Measurements from ENCODE around the gene NFYA. TPM values are rescaled to one million over a fixed set of nuclear protein-coding genes. Genes with fewer than 3 reads are reported as not detected.

Gene NFYA
- total and polyA plus RNA-seq, 2 of the 13 experiments (the other 11 are each of a cell fraction or from before 2014, with no cell fraction given) = 16.0 to 22.9 TPM

GRCh38 chr6:41073203-41073967, 611 bp downstream of the NFYA start (continued):
- TF ChIP-seq DNMT3B (CRISPR knock-in tag; conservative IDR thresholded peaks at IDR 0.05) (peak; percentile 52; the same call in 1 of the 2 replicates), ZNF775 (CRISPR knock-in tag; IDR thresholded peaks at IDR 0.05; ENCODE audit: borderline replicate concordance) (no peak; the same call in 1 of the 2 replicates), ZC3H4 (CRISPR knock-in tag; IDR thresholded peaks at IDR 0.05; ENCODE audit: borderline replicate concordance) (0 out of 2 replicates have a peak, but pooled peaks have one; percentile 59), ZSCAN22 (CRISPR knock-in tag; IDR thresholded peaks at IDR 0.05) (no peak), GATA4 (IDR thresholded peaks at IDR 0.05; ENCODE audit: borderline replicate concordance, low read depth) (no peak; the same call in 1 of the 2 replicates), ATF2 (CRISPR knock-in tag; IDR thresholded peaks at IDR 0.05) (no peak; the same call in none of the 2 replicates), GTF2F1 (IDR thresholded peaks at IDR 0.05; ENCODE audit: low read length) (no peak), RXRB (CRISPR knock-in tag; IDR thresholded peaks at IDR 0.05; ENCODE audit: borderline replicate concordance) (no peak), PHF21A (CRISPR knock-in tag; IDR thresholded peaks at IDR 0.05) (no peak; the same call in 1 of the 2 replicates), ARHGAP35 (CRISPR knock-in tag; IDR thresholded peaks at IDR 0.05; ENCODE audit: borderline replicate concordance) (peak; percentile 63; the same call in 1 of the 2 replicates), PLSCR1 (CRISPR knock-in tag; IDR thresholded peaks at IDR 0.05; ENCODE audit: borderline replicate concordance) (no peak), THYN1 (CRISPR knock-in tag; IDR thresholded peaks at IDR 0.05; ENCODE audit: borderline replicate concordance, low read depth) (no peak), ZSCAN31 (CRISPR knock-in tag; IDR thresholded peaks at IDR 0.05; ENCODE audit: low read depth) (no peak), MTF1 (CRISPR knock-in tag; IDR thresholded peaks at IDR 0.05) (no peak), ATF3 (CRISPR knock-in tag; IDR thresholded peaks at IDR 0.05) (no peak), SAP130 (CRISPR knock-in tag; IDR thresholded peaks at IDR 0.05; ENCODE audit: low read depth) (peak; percentile 91), FOSL1 (CRISPR knock-in tag; IDR thresholded peaks at IDR 0.05; ENCODE audit: borderline replicate concordance) (peak; percentile 49; the same call in 1 of the 2 replicates), YEATS2 (CRISPR knock-in tag; IDR thresholded peaks at IDR 0.05; ENCODE audit: borderline replicate concordance) (no peak; the same call in 1 of the 2 replicates), CHD2 (IDR thresholded peaks at IDR 0.05; ENCODE audit: low read depth, low read length) (peak; percentile 54; the same call in 1 of the 2 replicates), NR2F2 (IDR thresholded peaks at IDR 0.05; ENCODE audit: borderline replicate concordance, low read depth) (no peak; the same call in 1 of the 2 replicates), NPAS2 (CRISPR knock-in tag; IDR thresholded peaks at IDR 0.05; ENCODE audit: borderline replicate concordance) (no peak; the same call in 1 of the 2 replicates), THAP7 (CRISPR knock-in tag; IDR thresholded peaks at IDR 0.05) (peak; percentile 30; the same call in 1 of the 2 replicates), UBTF (CRISPR knock-in tag; IDR thresholded peaks at IDR 0.05) (peak; percentile 90), SMARCC2 (IDR thresholded peaks at IDR 0.05) (no peak), ATM (IDR thresholded peaks at IDR 0.05; ENCODE audit: borderline replicate concordance) (no peak)
